H1 (cell line): Measurements from ENCODE around the gene NCKIPSD. TPM values are rescaled to one million over a fixed set of nuclear protein-coding genes. Genes with fewer than 3 reads are reported as not detected.

Experiments
- CTCF ChIA-PET: fragments of 300-600 bp; sonication (Branson Sonifier 250); formaldehyde crosslinking; loops from one replicate; lab custom pipeline; 2021; ENCODE audit not compliant: partially characterized antibody; lab: Charles Lee
- POLR2A ChIA-PET: fragments of 300-600 bp; sonication (Branson Sonifier 250); formaldehyde crosslinking; loops from one replicate; lab custom pipeline; 2021; ENCODE audit warnings: inconsistent platforms; ENCODE audit not compliant: partially characterized antibody; lab: Charles Lee
- DNase-seq, 2 experiments: peaks; one replicate each; pipeline versions ENCODE4 v3.0.0 to v3.0.0-alpha.2; 2010 to 2022; ENCODE audit warnings: low spot score in 2 of 2, low read depth in 1 of 2, mixed read lengths in 1 of 2
- FAIRE-seq: peaks from 2 replicates; lab custom pipeline; 2011; peaks lifted over from hg19 to GRCh38; lab: Jason Lieb, UNC
- H2AFZ ChIP-seq: 2 replicates; pipeline ENCODE4 v1.8.1; 2012; ENCODE audit warnings: low read length, inconsistent platforms
- H2AK5ac ChIP-seq: 2 replicates; pipeline ENCODE4 v1.6.1; 2013; ENCODE audit warnings: low read depth, low read length
- H2BK120ac ChIP-seq: replicated peaks from 2 replicates; pipeline ENCODE3; 2013; ENCODE audit warnings: low read depth, low read length, inconsistent platforms
- H2BK12ac ChIP-seq: 2 replicates; pipeline ENCODE4 v1.6.1; 2013; ENCODE audit warnings: low read depth, low read length
- H2BK15ac ChIP-seq: 2 replicates; pipeline ENCODE4 v1.6.1; 2013; ENCODE audit warnings: low read length
- H2BK20ac ChIP-seq: 2 replicates; pipeline ENCODE4 v1.6.1; 2013; ENCODE audit warnings: low read length
- H2BK5ac ChIP-seq: 2 replicates; pipeline ENCODE4 v1.6.1; 2013; ENCODE audit warnings: low read depth, low read length
- H3K14ac ChIP-seq: 2 replicates; pipeline ENCODE4 v1.6.1; 2013; ENCODE audit warnings: inconsistent platforms; ENCODE audit not compliant: insufficient read length
- H3K18ac ChIP-seq: 2 replicates; pipeline ENCODE4 v1.6.1; 2013; ENCODE audit warnings: low read length; ENCODE audit errors: extremely low read depth
- H3K23ac ChIP-seq: 2 replicates; pipeline ENCODE4 v1.6.1; 2013; ENCODE audit warnings: inconsistent platforms; ENCODE audit not compliant: insufficient read length
- H3K23me2 ChIP-seq: 2 replicates; pipeline ENCODE4 v1.6.1; 2013; ENCODE audit warnings: low read depth, low read length
- H3K27ac ChIP-seq: 2 replicates; pipeline ENCODE4 v1.6.1; 2011; ENCODE audit warnings: low read depth, low read length, inconsistent platforms
- H3K27me3 ChIP-seq, 4 experiments: replicated peaks in 1 of 4; 1 replicate in 1 of 4; 2 replicates in 3 of 4; pipeline versions ENCODE4 v1.6.1 to v1.8.1; 2011 to 2013; ENCODE audit warnings: low read length in 3 of 4, mild to moderate bottlenecking in 3 of 4, inconsistent platforms in 2 of 4, mixed read lengths in 2 of 4, moderate library complexity in 1 of 4; ENCODE audit not compliant: control insufficient read depth in 3 of 4, insufficient read depth in 3 of 4; ENCODE audit errors: extremely low read depth in 1 of 4
- H3K36me3 ChIP-seq, 4 experiments: 2 replicates each; pipeline versions ENCODE4 v1.6.1 to v1.8.1; 2011 to 2013; ENCODE audit warnings: mild to moderate bottlenecking in 4 of 4, low read length in 3 of 4, moderate library complexity in 2 of 4, control low read depth in 1 of 4, inconsistent platforms in 1 of 4; ENCODE audit not compliant: insufficient read depth in 4 of 4, control insufficient read depth in 2 of 4
- H3K4ac ChIP-seq: replicated peaks from 2 replicates; pipeline ENCODE3; 2013; ENCODE audit warnings: low read length, low read depth, mixed read lengths, inconsistent platforms; ENCODE audit not compliant: insufficient read length
- H3K4me1 ChIP-seq, 4 experiments: replicated peaks in 1 of 4; 1 replicate in 1 of 4; 2 replicates in 3 of 4; pipeline versions ENCODE4 v1.6.1 to v1.8.1; 2011 to 2013; ENCODE audit warnings: low read length in 3 of 4, inconsistent platforms in 2 of 4, mixed read lengths in 1 of 4; ENCODE audit not compliant: insufficient read depth in 4 of 4, control insufficient read depth in 3 of 4
- H3K4me2 ChIP-seq, 2 experiments: 2 replicates each; pipeline versions ENCODE4 v1.6.1 to v1.8.1; 2011 to 2013; ENCODE audit warnings: low read depth in 2 of 2, low read length in 2 of 2, control low read depth in 1 of 2, inconsistent platforms in 1 of 2, mild to moderate bottlenecking in 1 of 2; ENCODE audit not compliant: insufficient read depth in 1 of 2
- H3K4me3 ChIP-seq, 4 experiments: fragments of 200-600, 300-600 bp in 1 of 4; sonication (generic), shearing (Covaris generic), sonication (Bioruptor Twin) in 1 of 4; 2 replicates each; pipeline versions ENCODE4 v1.5.1 to v1.8.1; 2011 to 2016; ENCODE audit warnings: low read length in 4 of 4, low read depth in 3 of 4, control low read depth in 2 of 4, inconsistent platforms in 2 of 4, mild to moderate bottlenecking in 2 of 4, mixed read lengths in 1 of 4, moderate library complexity in 1 of 4; ENCODE audit not compliant: insufficient read depth in 2 of 4; ENCODE audit errors: extremely low read depth in 1 of 4
- H3K56ac ChIP-seq: replicated peaks from 2 replicates; pipeline ENCODE3; 2013; ENCODE audit warnings: low read depth, mild to moderate bottlenecking, mixed read lengths, low read length, inconsistent platforms; ENCODE audit not compliant: insufficient read length
- H3K79me1 ChIP-seq: 2 replicates; pipeline ENCODE4 v1.6.1; 2013; ENCODE audit warnings: low read depth, low read length, control low read depth
- H3K79me2 ChIP-seq, 2 experiments: 2 replicates each; pipeline versions ENCODE4 v1.6.1 to v1.8.1; 2012 to 2013; ENCODE audit warnings: low read length in 2 of 2, mild to moderate bottlenecking in 2 of 2, inconsistent platforms in 1 of 2; ENCODE audit not compliant: insufficient read depth in 2 of 2, control insufficient read depth in 1 of 2
- H3K9ac ChIP-seq, 4 experiments: replicated peaks in 1 of 4; 1 replicate in 1 of 4; 2 replicates in 3 of 4; pipeline versions ENCODE4 v1.6.1 to v1.8.1; 2011 to 2013; ENCODE audit warnings: low read depth in 3 of 4, low read length in 3 of 4, control low read depth in 2 of 4, mild to moderate bottlenecking in 2 of 4, moderate library complexity in 2 of 4, inconsistent platforms in 1 of 4; ENCODE audit errors: extremely low read depth in 1 of 4
- H3K9me3 ChIP-seq, 2 experiments: 2 replicates each; pipeline versions ENCODE4 v1.6.1 to v1.8.1; 2012 to 2013; ENCODE audit warnings: mild to moderate bottlenecking in 2 of 2, moderate library complexity in 2 of 2, control low read depth in 1 of 2, inconsistent platforms in 1 of 2, low read depth in 1 of 2, low read length in 1 of 2, mixed read lengths in 1 of 2; ENCODE audit not compliant: insufficient read depth in 2 of 2
- H4K20me1 ChIP-seq, 2 experiments: replicated peaks in 1 of 2; 2 replicates each; pipeline versions ENCODE3 to v1.8.1; 2011 to 2013; ENCODE audit warnings: inconsistent platforms in 2 of 2, low read length in 2 of 2, mild to moderate bottlenecking in 1 of 2; ENCODE audit not compliant: insufficient read depth in 2 of 2, control insufficient read depth in 1 of 2
- H4K5ac ChIP-seq: 2 replicates; pipeline ENCODE4 v1.6.1; 2013; ENCODE audit warnings: low read length, low read depth, mixed read lengths, inconsistent platforms; ENCODE audit not compliant: insufficient read length
- H4K8ac ChIP-seq: 2 replicates; pipeline ENCODE4 v1.8.0; 2013; ENCODE audit warnings: mild to moderate bottlenecking, moderate library complexity, low read length, inconsistent platforms; ENCODE audit not compliant: insufficient read depth; ENCODE audit errors: extremely low read depth
- H4K91ac ChIP-seq: replicated peaks from 2 replicates; pipeline ENCODE3; 2013; ENCODE audit warnings: low read length, mixed read lengths, inconsistent platforms; ENCODE audit not compliant: insufficient read length
- RFX5 ChIP-seq: IDR thresholded peaks from 2 replicates; pipeline ENCODE4 v1.6.1; 2011; ENCODE audit warnings: low read depth, low read length, improper control_type of control experiment, borderline replicate concordance
- RNF2 ChIP-seq: fragments of 200-900, 300-1000 bp; sonication (generic); IDR thresholded peaks from 2 replicates; pipeline ENCODE4 v1.7.1; 2016; ENCODE audit warnings: borderline replicate concordance, low read depth, mild to moderate bottlenecking, antibody characterized with exemption, low read length; ENCODE audit not compliant: poor library complexity, severe bottlenecking; ENCODE audit errors: missing control alignments
- WGBS, 2 experiments: shearing (Covaris generic) in 1 of 2; methylation state at CpG; one replicate each; pipeline versions ENCODE4 v1.1.6 to v1.1.7; 2013 to 2015; ENCODE audit warnings: low lambda C conversion rate in 2 of 2, mixed read lengths in 2 of 2, inconsistent platforms in 1 of 2, low coverage in 1 of 2, missing lambda C conversion rate in 1 of 2; ENCODE audit not compliant: insufficient replicate concordance in 2 of 2, insufficient coverage in 1 of 2, insufficient read length in 1 of 2; ENCODE audit errors: extremely low coverage in 1 of 2, missing lambda C conversion rate in 1 of 2; 5-methylcytosine and 5-hydroxymethylcytosine counted together
- long read RNA-seq, 2 experiments: library from RNA in 1 of 2; library from capped mRNA in 1 of 2; stranded (forward); transcript quantifications; one replicate each; pipeline ENCODE4 v2.0.0, GENCODE V29; 2021; ENCODE audit warnings: inconsistent platforms in 1 of 2
- polyA minus RNA-seq, 3 experiments: library from RNA; depleted of rRNA, polyadenylated mRNA; stranded (reverse); fragments of >200 nt; gene quantifications; 1 replicate in 2 of 3; 2 replicates in 1 of 3; pipeline ENCODE4 v1.2.3, GENCODE V29; 2011
- polyA plus RNA-seq, 7 experiments: library from polyadenylated mRNA; depleted of rRNA in 3 of 7; stranded (reverse) in 5 of 7; unstranded in 2 of 7; fragments of >200 nt in 5 of 7; fragments of 200-250 nt in 2 of 7; gene quantifications; 1 replicate in 5 of 7; 2 replicates in 1 of 7; 4 replicates in 1 of 7; pipeline versions ENCODE4 v1.2.1 to v1.2.3, GENCODE V29; 2011 to 2013; ENCODE audit warnings: missing spikeins in 2 of 7, mixed read lengths in 2 of 7
- total RNA-seq: library from RNA; stranded (reverse); fragmentation: NEBNext Ultra II Directional; extraction: Animal tissue kit (Norgen Biotek cat#: 25700); gene quantifications from 2 replicates; pipeline ENCODE4 v1.2.1, GENCODE V29; 2021
- TF ChIP-seq, protein P1 (sequence below), 3 experiments: IDR thresholded peaks; 1 replicate in 2 of 3; 2 replicates in 1 of 3; pipeline versions ENCODE4 v1.5.1 to v1.6.1; 2011; ENCODE audit warnings: low read length in 3 of 3, mild to moderate bottlenecking in 3 of 3, inconsistent platforms in 2 of 3, low read depth in 1 of 3, moderate library complexity in 1 of 3; ENCODE audit not compliant: insufficient read depth in 1 of 3; ENCODE audit errors: control extremely low read depth in 1 of 3

The NCKIPSD gene
- 31.7 and 34.7 TPM in 2 replicates for total RNA-seq
- polyA plus RNA-seq (2011; rRNA removed) = 91.8 and 114 TPM in 2 replicates
- 64.6 TPM for polyA plus RNA-seq (2011; cell fraction: cytosol; rRNA removed)
- 127 TPM for polyA plus RNA-seq (2011; cell fraction: nucleus; rRNA removed)
- 20.3 to 43.2 TPM (median 36.1 TPM) in 4 replicates for polyA plus RNA-seq (2012, experiment 1 of 2)
- polyA plus RNA-seq (2012, experiment 2 of 2) = 31.2 TPM
- 19.0 TPM for polyA plus RNA-seq (2013, experiment 1 of 2)
- 19.0 TPM for polyA plus RNA-seq (2013, experiment 2 of 2)
- polyA minus RNA-seq (2011; rRNA and poly(A)+ RNA removed) = 47.8 and 85.2 TPM in 2 replicates
- 45.2 TPM for polyA minus RNA-seq (2011; cell fraction: cytosol; rRNA and poly(A)+ RNA removed)
- 48.5 TPM for polyA minus RNA-seq (2011; cell fraction: nucleus; rRNA and poly(A)+ RNA removed)
- long read RNA-seq, experiment 1, transcript NCKIPSD-201 (13 exons, 2,989 nt) = major isoform, 7 of 33 reads
- long read RNA-seq, experiment 1, partial matches to known transcripts = 9 of 33 reads
- long read RNA-seq, experiment 1, other reads (novel, unspliced or antisense) = 15 of 33 reads
- long read RNA-seq, experiment 2, partial matches to known transcripts = 0 of 2 reads
- long read RNA-seq, experiment 2, other reads (novel, unspliced or antisense) = 2 of 2 reads

DNA sequence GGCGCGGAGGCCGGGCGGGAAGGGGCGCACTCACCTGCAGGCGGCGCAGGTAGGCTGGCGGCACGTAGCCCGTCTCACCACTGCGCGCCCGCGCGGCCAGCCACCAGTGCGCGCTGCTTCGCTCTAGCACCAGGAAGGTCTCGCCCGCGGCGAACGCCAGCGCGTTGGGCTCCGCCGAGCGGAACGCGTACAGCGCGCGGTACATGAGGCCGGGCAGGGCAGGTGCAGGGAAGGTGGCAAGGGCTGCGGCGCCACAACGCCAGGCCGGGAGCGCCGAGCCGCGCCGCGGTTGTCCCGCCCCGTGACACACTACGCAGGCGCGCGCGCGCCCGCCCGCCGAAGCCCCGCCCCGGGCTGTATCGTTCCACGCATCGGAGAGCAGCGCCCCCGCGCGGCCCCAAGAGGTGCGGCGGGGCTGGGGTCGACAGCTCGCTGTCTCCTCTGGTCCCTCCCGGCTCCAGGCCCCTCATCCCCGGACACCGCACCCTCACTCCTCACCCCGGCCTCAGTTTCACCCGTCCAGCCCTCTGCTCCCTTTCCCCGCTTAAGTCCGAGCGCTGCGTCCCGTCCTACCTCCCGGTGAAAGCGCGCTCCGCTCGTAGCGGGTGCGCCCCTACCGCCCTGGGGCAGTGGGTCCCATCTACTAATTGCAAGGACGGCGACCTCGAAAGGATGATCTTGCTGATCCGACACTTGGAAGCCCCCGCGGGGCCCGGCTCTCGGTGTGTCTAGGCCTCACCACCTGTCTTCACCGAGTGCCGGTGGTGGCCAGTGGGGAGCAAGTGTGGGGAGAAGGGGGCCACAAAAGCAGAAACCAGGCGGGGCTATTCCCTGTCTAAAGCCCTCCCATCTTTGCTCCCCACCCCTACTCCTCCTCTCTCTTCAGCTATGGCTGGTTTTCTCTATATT is at the start of gene NCKIPSD:
NCKIPSD (minus strand) TSS at position 313 of the 909 bp plus-strand sequence; CDS start at position 205, 108 bp downstream.
- Histone ChIP-seq H3K79me1 (peaks cover 10% of the 10 kb centered on the region), H3K27ac (peak within 1 kb of the TSS; percentile 94), H3K4me2 (peak within 1 kb of the TSS; percentile 82 to 92), H2BK12ac (no peak within 1 kb of the TSS), H3K36me3 (peaks cover 33 to 49% (median 45%) of the 10 kb centered on the region in 4 experiments), H4K20me1 (peaks cover 8 to 24% of the 10 kb centered on the region in 2 experiments), H3K79me2 (peaks cover 0 to 21% of the 10 kb centered on the region in 2 experiments; a peak in 2 of 4 replicates), H4K5ac (peak within 1 kb of the TSS; percentile 99), H3K56ac (peak within 1 kb of the TSS; percentile 96), H3K9me3 (no peaks in the 10 kb centered on the region), H2BK15ac (0 out of 2 replicates have a peak within 1 kb of the TSS, but pooled peaks have one; percentile 99), H3K9ac (peak within 1 kb of the TSS; percentile 85 to 97 (median 96)), H3K27me3 (no peaks in the 10 kb centered on the region), H3K23ac (no peak within 1 kb of the TSS), H4K91ac (peak within 1 kb of the TSS; percentile 99), H2BK20ac (peak within 1 kb of the TSS; percentile 93; the same call in 1 of the 2 replicates), H2AK5ac (peak within 1 kb of the TSS; percentile 70; the same call in 1 of the 2 replicates), H3K4me1 (peaks cover 0 to 11% (median 4%) of the 10 kb centered on the region in 4 experiments; a peak in 3 of 7 replicates), H3K18ac (peak within 1 kb of the TSS; percentile 99), H3K4me3 (peak within 1 kb of the TSS; percentile 81 to 94 (median 86)), H2BK120ac (peak within 1 kb of the TSS; percentile 50), H2AFZ (peak within 1 kb of the TSS; percentile 81; the same call in 1 of the 2 replicates), H3K4ac (no peak within 1 kb of the TSS), H4K8ac (peak within 1 kb of the TSS; percentile 96), H3K14ac (no peak within 1 kb of the TSS), H3K23me2 (peaks cover 8% of the 10 kb centered on the region; the same call in 1 of the 2 replicates), H2BK5ac (peak within 1 kb of the TSS; percentile 99)
- ChIA-PET CTCF (interaction anchor here (0.7 to 3.4 kb wide), 18 partner anchors 10 to 395 kb away, joined by 3 to 16 read pairs (median 4); partner anchors contain the start of genes CELSR3 and IP6K2), POLR2A (interaction anchor here (1.0 to 6.2 kb wide), 10 partner anchors 10 to 321 kb away, joined by 3 to 58 read pairs (median 5); partner anchors contain the start of genes CELSR3, IP6K2, UQCRC1 and WDR6)
- no peak for FAIRE-seq
- peak in 1 of 2 experiments; percentile 98 for DNase-seq
- WGBS, 2 experiments = 3% methylated on average over 87 of the region's 97 CpGs; no CpG with 5 or more reads in 1 of the 2 experiments
- no peak for TF ChIP-seq RNF2
- TF ChIP-seq RFX5 = no peak
- TF ChIP-seq, protein P1, sequence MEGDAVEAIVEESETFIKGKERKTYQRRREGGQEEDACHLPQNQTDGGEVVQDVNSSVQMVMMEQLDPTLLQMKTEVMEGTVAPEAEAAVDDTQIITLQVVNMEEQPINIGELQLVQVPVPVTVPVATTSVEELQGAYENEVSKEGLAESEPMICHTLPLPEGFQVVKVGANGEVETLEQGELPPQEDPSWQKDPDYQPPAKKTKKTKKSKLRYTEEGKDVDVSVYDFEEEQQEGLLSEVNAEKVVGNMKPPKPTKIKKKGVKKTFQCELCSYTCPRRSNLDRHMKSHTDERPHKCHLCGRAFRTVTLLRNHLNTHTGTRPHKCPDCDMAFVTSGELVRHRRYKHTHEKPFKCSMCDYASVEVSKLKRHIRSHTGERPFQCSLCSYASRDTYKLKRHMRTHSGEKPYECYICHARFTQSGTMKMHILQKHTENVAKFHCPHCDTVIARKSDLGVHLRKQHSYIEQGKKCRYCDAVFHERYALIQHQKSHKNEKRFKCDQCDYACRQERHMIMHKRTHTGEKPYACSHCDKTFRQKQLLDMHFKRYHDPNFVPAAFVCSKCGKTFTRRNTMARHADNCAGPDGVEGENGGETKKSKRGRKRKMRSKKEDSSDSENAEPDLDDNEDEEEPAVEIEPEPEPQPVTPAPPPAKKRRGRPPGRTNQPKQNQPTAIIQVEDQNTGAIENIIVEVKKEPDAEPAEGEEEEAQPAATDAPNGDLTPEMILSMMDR (IDR thresholded peaks at IDR 0.05; ENCODE audit: control extremely low read depth in 1 of 3, insufficient read depth in 1 of 3, low read depth in 1 of 3, low read length in 3 of 3) = peak in 2 of 3 experiments; percentile 77 to 90; a peak in 3 of 4 replicates
